ENCODE data around the gene MEG3. TPM values are rescaled to one million over a fixed set of nuclear protein-coding genes. Genes with fewer than 3 reads are reported as not detected.

MEG3 gene
- total RNA-seq, 1 experiment from 2014 or later: 338 TPM

DNA sequence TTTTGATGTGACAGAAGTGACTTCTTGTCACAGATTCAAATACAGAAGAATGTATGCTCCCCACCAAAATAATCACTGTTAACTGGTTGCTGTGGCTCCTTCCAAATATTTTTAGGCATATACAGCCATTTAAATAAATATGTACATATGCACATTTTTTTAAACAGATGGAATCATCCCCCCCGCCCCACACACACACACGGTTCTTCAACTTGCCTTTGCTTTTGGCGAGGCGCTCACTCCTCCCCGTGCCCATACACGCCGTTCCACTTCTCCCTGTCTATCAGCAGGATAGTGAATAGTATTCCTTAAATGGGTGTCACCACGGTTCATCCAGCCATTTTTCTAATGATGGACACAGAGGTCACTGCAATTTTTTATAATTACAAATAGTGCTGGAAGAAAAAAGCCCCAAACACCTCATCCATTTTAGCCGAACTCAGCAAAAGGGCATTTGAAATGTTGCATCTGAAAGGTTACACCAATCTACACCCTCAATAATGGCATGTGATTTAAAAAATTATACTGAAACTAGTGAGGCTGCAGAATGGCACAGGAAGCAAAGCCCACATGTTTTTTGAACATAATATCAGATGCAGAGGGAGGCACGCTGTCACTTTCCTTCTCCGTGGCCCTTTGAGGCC, 39.2 kb upstream of the MEG3 start (continued):
- TF ChIP-seq, protein P1, sequence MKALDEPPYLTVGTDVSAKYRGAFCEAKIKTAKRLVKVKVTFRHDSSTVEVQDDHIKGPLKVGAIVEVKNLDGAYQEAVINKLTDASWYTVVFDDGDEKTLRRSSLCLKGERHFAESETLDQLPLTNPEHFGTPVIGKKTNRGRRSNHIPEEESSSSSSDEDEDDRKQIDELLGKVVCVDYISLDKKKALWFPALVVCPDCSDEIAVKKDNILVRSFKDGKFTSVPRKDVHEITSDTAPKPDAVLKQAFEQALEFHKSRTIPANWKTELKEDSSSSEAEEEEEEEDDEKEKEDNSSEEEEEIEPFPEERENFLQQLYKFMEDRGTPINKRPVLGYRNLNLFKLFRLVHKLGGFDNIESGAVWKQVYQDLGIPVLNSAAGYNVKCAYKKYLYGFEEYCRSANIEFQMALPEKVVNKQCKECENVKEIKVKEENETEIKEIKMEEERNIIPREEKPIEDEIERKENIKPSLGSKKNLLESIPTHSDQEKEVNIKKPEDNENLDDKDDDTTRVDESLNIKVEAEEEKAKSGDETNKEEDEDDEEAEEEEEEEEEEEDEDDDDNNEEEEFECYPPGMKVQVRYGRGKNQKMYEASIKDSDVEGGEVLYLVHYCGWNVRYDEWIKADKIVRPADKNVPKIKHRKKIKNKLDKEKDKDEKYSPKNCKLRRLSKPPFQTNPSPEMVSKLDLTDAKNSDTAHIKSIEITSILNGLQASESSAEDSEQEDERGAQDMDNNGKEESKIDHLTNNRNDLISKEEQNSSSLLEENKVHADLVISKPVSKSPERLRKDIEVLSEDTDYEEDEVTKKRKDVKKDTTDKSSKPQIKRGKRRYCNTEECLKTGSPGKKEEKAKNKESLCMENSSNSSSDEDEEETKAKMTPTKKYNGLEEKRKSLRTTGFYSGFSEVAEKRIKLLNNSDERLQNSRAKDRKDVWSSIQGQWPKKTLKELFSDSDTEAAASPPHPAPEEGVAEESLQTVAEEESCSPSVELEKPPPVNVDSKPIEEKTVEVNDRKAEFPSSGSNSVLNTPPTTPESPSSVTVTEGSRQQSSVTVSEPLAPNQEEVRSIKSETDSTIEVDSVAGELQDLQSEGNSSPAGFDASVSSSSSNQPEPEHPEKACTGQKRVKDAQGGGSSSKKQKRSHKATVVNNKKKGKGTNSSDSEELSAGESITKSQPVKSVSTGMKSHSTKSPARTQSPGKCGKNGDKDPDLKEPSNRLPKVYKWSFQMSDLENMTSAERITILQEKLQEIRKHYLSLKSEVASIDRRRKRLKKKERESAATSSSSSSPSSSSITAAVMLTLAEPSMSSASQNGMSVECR (CRISPR knock-in tag; IDR thresholded peaks at IDR 0.05; ENCODE audit: borderline replicate concordance): no peak
- TF ChIP-seq TEAD1 (CRISPR knock-in tag; IDR thresholded peaks at IDR 0.05) (no peak), CBFB (CRISPR knock-in tag; IDR thresholded peaks at IDR 0.05; ENCODE audit: low read depth) (no peak)

DNA sequence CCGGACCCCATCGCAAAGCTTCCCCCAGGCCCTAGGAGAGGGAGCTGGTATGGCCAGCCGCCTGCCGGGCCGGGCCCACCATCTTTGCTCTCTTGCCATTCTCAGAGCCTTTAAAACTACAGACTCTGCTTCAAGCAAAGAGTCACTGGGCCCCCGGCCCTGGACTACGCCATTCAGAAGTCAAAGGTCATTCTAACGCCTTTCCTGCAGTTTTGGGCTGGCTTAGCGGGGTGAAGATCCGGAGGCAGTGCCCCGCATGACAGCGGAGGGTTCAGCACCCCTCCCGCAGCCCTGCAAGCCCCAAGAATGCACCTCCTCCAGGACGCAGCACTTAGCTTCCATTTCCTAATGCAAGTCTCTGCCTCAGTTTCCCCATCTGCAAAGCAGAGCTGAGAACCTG, 38.3 kb upstream of the MEG3 start:
- CTCF ChIA-PET: interaction anchor here (1.0 kb wide), 1 partner anchor 17 kb away, joined by 3 read pairs; no protein-coding TSS in a partner anchor
- TF ChIP-seq ZNF423 (CRISPR knock-in tag; IDR thresholded peaks at IDR 0.05): no peak
- TF ChIP-seq NFATC4 (CRISPR knock-in tag; IDR thresholded peaks at IDR 0.05): no peak
- no peak for TF ChIP-seq IRF2 (CRISPR knock-in tag; IDR thresholded peaks at IDR 0.05; ENCODE audit: borderline replicate concordance, low read depth)
- TF ChIP-seq, protein P2, sequence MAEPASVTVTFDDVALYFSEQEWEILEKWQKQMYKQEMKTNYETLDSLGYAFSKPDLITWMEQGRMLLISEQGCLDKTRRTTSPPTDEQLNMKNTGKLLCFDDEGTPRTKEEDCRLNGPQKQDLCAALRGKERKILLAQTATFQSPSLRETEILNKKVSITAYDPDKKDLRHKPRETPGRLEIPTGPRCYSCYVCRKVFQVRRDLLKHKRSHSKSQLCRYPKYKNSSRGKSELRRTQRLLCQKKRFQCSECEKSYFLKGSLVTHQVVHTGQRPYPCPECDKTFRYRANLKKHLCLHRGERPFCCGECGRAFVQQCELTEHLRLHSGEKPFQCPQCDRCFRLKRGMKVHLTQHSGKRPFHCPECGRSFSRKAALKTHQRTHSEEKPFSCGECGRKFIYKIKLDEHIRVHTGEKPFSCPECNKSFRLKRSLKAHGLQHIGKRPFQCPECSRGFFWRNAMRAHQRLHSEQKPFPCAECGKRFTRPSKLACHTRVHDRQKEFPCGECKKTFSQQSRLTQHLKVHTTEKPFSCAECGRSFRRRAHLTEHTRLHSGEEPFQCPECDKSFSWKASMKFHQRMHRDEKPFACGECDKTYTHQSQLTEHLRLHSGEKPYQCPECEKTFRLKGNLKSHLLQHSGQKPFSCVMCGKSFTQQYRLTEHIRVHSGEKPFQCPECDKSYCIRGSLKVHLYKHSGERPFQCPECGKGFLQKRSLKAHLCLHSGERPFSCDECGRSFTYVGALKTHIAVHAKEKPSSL (CRISPR knock-in tag; conservative IDR thresholded peaks at IDR 0.05): no peak
- no peak for TF ChIP-seq NR3C1 (CRISPR knock-in tag; conservative IDR thresholded peaks at IDR 0.05; ENCODE audit: low read depth)
- no peak for TF ChIP-seq SMAD3 (CRISPR knock-in tag; IDR thresholded peaks at IDR 0.05; ENCODE audit: borderline replicate concordance)
- TF ChIP-seq, protein P1 (CRISPR knock-in tag; IDR thresholded peaks at IDR 0.05; ENCODE audit: borderline replicate concordance): no peak
- no peak for TF ChIP-seq ZNF416 (CRISPR knock-in tag; IDR thresholded peaks at IDR 0.05)
- TF ChIP-seq, protein P3, sequence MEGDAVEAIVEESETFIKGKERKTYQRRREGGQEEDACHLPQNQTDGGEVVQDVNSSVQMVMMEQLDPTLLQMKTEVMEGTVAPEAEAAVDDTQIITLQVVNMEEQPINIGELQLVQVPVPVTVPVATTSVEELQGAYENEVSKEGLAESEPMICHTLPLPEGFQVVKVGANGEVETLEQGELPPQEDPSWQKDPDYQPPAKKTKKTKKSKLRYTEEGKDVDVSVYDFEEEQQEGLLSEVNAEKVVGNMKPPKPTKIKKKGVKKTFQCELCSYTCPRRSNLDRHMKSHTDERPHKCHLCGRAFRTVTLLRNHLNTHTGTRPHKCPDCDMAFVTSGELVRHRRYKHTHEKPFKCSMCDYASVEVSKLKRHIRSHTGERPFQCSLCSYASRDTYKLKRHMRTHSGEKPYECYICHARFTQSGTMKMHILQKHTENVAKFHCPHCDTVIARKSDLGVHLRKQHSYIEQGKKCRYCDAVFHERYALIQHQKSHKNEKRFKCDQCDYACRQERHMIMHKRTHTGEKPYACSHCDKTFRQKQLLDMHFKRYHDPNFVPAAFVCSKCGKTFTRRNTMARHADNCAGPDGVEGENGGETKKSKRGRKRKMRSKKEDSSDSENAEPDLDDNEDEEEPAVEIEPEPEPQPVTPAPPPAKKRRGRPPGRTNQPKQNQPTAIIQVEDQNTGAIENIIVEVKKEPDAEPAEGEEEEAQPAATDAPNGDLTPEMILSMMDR (IDR thresholded peaks at IDR 0.05): no peak
- no peak for TF ChIP-seq OVOL2 (CRISPR knock-in tag; IDR thresholded peaks at IDR 0.05; ENCODE audit: borderline replicate concordance)
- TF ChIP-seq ZNF232 (CRISPR knock-in tag; IDR thresholded peaks at IDR 0.05): no peak
- TF ChIP-seq ZNF138 (CRISPR knock-in tag; conservative IDR thresholded peaks at IDR 0.05): no peak
- TF ChIP-seq, protein P4, sequence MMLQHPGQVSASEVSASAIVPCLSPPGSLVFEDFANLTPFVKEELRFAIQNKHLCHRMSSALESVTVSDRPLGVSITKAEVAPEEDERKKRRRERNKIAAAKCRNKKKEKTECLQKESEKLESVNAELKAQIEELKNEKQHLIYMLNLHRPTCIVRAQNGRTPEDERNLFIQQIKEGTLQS (CRISPR knock-in tag; conservative IDR thresholded peaks at IDR 0.05): no peak
- TF ChIP-seq GABPB1 (CRISPR knock-in tag; IDR thresholded peaks at IDR 0.05): no peak
- DNase-seq (ENCODE audit: low spot score) (no peak), ATAC-seq (no peak)
- H3K36me3 Mint-ChIP-seq: no peaks in the 10 kb centered on the region
- H3K9me3 Mint-ChIP-seq: no peaks in the 10 kb centered on the region
- no peak overlapping the region for H3K27ac Mint-ChIP-seq
- H3K4me3 Mint-ChIP-seq: no peak overlapping the region
- H3K27me3 Mint-ChIP-seq (ENCODE audit: low read depth): no peaks in the 10 kb centered on the region; the same call in 1 of the 2 replicates
- peaks cover 19% of the 10 kb centered on the region for H3K4me1 Mint-ChIP-seq
- POLR2A ChIA-PET: no interaction called here
